C4-2B (cell line): Measurements from ENCODE around the gene KNOP1.

Experiments
- CTCF ChIP-seq: fragments of 450-650 bp; conservative IDR thresholded peaks from 2 replicates; pipeline ENCODE4 v1.5.1; 2017; ENCODE audit warnings: mild to moderate bottlenecking
- ZFX ChIP-seq: fragments of 450-650 bp; IDR thresholded peaks from 2 replicates; pipeline ENCODE4 v1.6.1; 2017

DNA sequence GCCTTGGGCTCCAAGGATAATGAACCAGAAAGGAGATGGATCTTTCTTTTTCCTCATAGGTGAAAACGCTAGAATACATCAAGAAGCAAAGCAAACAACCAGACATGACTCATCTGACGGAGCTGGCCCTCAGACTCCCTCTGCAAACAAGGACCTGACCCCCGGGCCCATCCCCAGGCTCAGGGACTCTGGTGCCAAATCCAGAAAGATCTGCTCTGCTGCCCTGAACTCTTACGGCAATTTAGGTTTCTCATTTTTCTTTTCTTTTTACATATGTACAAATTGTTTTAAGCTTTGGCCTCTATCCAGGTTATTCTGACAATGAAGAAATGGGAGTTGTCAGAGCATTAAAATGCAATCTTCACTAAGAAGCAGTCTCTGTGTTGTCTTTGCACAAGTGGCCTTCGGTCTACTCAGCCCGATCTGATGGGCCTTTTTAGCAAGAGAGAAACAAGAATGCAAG is 17.7 kb downstream of the KNOP1 start:
- no peak for TF ChIP-seq CTCF
- no peak for TF ChIP-seq ZFX
